CD14-positive monocyte (primary cell): ENCODE results near the gene AGBL1. TPM values are rescaled to one million over a fixed set of nuclear protein-coding genes. Genes with fewer than 3 reads are reported as not detected.

Source experiments
- DNase-seq, 3 donors: peaks; one replicate each; pipeline ENCODE4 v3.0.0-alpha.2; 2011 to 2022
- H2AFZ ChIP-seq: 2 replicates; pipeline ENCODE4 v1.6.0; 2012; ENCODE audit warnings: mild to moderate bottlenecking, low read depth, low read length, inconsistent platforms; ENCODE audit not compliant: insufficient read depth, poor library complexity, severe bottlenecking
- H3K27ac ChIP-seq, 2 donors: 1 replicate in 1 of 2; 2 replicates in 1 of 2; pipeline ENCODE4 v1.5.1; 2012 to 2013; ENCODE audit warnings: low read length in 2 of 2, control low read depth in 1 of 2, inconsistent platforms in 1 of 2, low read depth in 1 of 2, mild to moderate bottlenecking in 1 of 2
- H3K27me3 ChIP-seq, 2 donors: one replicate each; pipeline versions ENCODE4 v1.6.0 to v1.6.1; 2011 to 2013; ENCODE audit warnings: low read length in 2 of 2; ENCODE audit not compliant: control insufficient read depth in 2 of 2, insufficient read depth in 2 of 2
- H3K36me3 ChIP-seq, 2 donors: replicated peaks in 1 of 2; 1 replicate in 1 of 2; 2 replicates in 1 of 2; pipeline versions ENCODE4 v1.5.1 to v1.6.1; 2012 to 2013; ENCODE audit warnings: low read length in 2 of 2, control low read depth in 1 of 2, inconsistent platforms in 1 of 2, mild to moderate bottlenecking in 1 of 2; ENCODE audit not compliant: insufficient read depth in 2 of 2, control insufficient read depth in 1 of 2
- H3K4me1 ChIP-seq, 2 donors: 1 replicate in 1 of 2; 2 replicates in 1 of 2; pipeline versions ENCODE4 v1.5.1 to v1.6.1; 2012 to 2013; ENCODE audit warnings: low read length in 2 of 2, control low read depth in 1 of 2, inconsistent platforms in 1 of 2, mild to moderate bottlenecking in 1 of 2, moderate library complexity in 1 of 2; ENCODE audit not compliant: insufficient read depth in 2 of 2, control insufficient read depth in 1 of 2
- H3K4me2 ChIP-seq: replicated peaks from 2 replicates; pipeline ENCODE3; 2012; ENCODE audit warnings: low read length, moderate library complexity, mild to moderate bottlenecking; ENCODE audit not compliant: poor library complexity, severe bottlenecking; ENCODE audit errors: extremely low read depth
- H3K4me3 ChIP-seq, 3 experiments: fragments of 200-600 bp in 1 of 3; sonication (generic) in 1 of 3; replicated peaks in 1 of 3; 1 replicate in 2 of 3; 2 replicates in 1 of 3; pipeline ENCODE4 v1.5.1; 2011 to 2013; ENCODE audit warnings: low read length in 3 of 3, mild to moderate bottlenecking in 3 of 3, control low read depth in 2 of 3, low read depth in 2 of 3, inconsistent platforms in 1 of 3, moderate library complexity in 1 of 3
- H3K79me2 ChIP-seq: 2 replicates; pipeline ENCODE4 v1.6.0; 2012; ENCODE audit warnings: mild to moderate bottlenecking, control low read depth, inconsistent platforms, low read length, moderate library complexity; ENCODE audit not compliant: insufficient read depth
- H3K9ac ChIP-seq: 2 replicates; pipeline ENCODE4 v1.6.0; 2017; ENCODE audit warnings: low read length, mild to moderate bottlenecking; ENCODE audit not compliant: insufficient read depth, poor library complexity, severe bottlenecking
- H3K9me3 ChIP-seq, 2 donors: replicated peaks in 1 of 2; 1 replicate in 1 of 2; 2 replicates in 1 of 2; pipeline versions ENCODE4 v1.5.1 to v1.6.1; 2012 to 2013; ENCODE audit warnings: low read length in 2 of 2, control low read depth in 1 of 2; ENCODE audit not compliant: control insufficient read depth in 1 of 2, insufficient read depth in 1 of 2
- H4K20me1 ChIP-seq: 2 replicates; pipeline ENCODE4 v1.6.0; 2012; ENCODE audit warnings: mild to moderate bottlenecking, low read length, control low read depth, moderate library complexity; ENCODE audit not compliant: insufficient read depth
- H3K27ac Mint-ChIP-seq, 7 donors: one replicate each; pipeline ENCODE4 v1.8.0; 2020; ENCODE audit warnings: mild to moderate bottlenecking in 7 of 7, mixed read lengths in 7 of 7, moderate library complexity in 6 of 7, inconsistent platforms in 2 of 7
- H3K27me3 Mint-ChIP-seq, 3 donors: one replicate each; pipeline ENCODE4 v1.8.0; 2021 to 2022; ENCODE audit warnings: low read depth in 3 of 3, mild to moderate bottlenecking in 3 of 3, mixed read lengths in 3 of 3, moderate library complexity in 3 of 3, inconsistent platforms in 1 of 3
- H3K36me3 Mint-ChIP-seq, 2 donors: one replicate each; pipeline ENCODE4 v1.8.0; 2020; ENCODE audit warnings: mixed read lengths in 2 of 2, inconsistent platforms in 1 of 2, mild to moderate bottlenecking in 1 of 2
- H3K4me1 Mint-ChIP-seq: one replicate; pipeline ENCODE4 v1.8.0; 2020; ENCODE audit warnings: mild to moderate bottlenecking, mixed read lengths
- H3K4me3 Mint-ChIP-seq, 2 donors: one replicate each; pipeline ENCODE4 v1.8.0; 2020; ENCODE audit warnings: mild to moderate bottlenecking in 2 of 2, mixed read lengths in 2 of 2, moderate library complexity in 1 of 2
- H3K9me3 Mint-ChIP-seq, 7 donors: one replicate each; pipeline ENCODE4 v1.8.0; 2020 to 2022; ENCODE audit warnings: mixed read lengths in 7 of 7, mild to moderate bottlenecking in 6 of 7, moderate library complexity in 6 of 7, inconsistent platforms in 2 of 7
- WGBS: methylation state at CpG from one replicate; pipeline ENCODE4 v1.1.5; 2013; ENCODE audit warnings: missing lambda C conversion rate; ENCODE audit not compliant: insufficient coverage; 5-methylcytosine and 5-hydroxymethylcytosine counted together
- intact Hi-C, 2 donors: fragments of 100-400 bp; cut with micrococcal nuclease; formaldehyde crosslinking; loops; one replicate each; pipeline versions ENCODE4 v1.15.0 to v1.15.1; 2023
- polyA plus RNA-seq, 3 donors: library from polyadenylated mRNA; depleted of rRNA in 1 of 3; unstranded in 2 of 3; stranded (reverse) in 1 of 3; fragments of 300-500 nt in 2 of 3; fragments of >200 nt in 1 of 3; fragmentation: Illumina TruSeq in 2 of 3; gene quantifications; 1 replicate in 2 of 3; 2 replicates in 1 of 3; pipeline ENCODE4 v1.2.3, GENCODE V29; 2012 to 2021
- TF ChIP-seq, protein P1 (sequence below): fragments of 200-600 bp; IDR thresholded peaks from one replicate; pipeline ENCODE4 v1.8.0; 2022; ENCODE audit warnings: antibody characterized with exemption, mild to moderate bottlenecking

AGBL1 gene
- polyA plus RNA-seq, 3 donors: not detected

DNA sequence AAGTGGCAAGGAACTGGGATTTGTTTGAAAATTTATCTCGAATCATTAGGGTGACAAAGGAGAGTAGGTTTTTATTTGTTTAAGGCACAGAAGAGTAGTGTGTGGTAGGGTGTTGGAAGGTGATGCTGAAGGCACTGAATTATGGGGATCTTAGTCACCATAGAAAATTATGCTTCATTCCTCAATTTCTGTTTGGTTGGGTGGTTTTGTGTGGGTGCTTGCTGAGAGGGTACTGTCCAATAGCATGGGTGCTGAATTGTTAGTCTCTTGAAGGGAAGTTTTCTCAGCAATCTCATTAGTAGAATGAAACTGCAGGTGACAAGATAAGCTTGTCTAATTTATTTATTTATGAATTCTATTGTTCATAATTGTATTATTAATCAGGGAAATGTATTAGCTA is 610.9 kb downstream of the AGBL1 start:
- Histone ChIP-seq H3K27me3 (no peaks in the 10 kb centered on the region), H3K9ac (no peak overlapping the region), H3K79me2 (no peaks in the 10 kb centered on the region), H2AFZ (no peak overlapping the region), H3K4me1 (no peaks in the 10 kb centered on the region), H4K20me1 (no peaks in the 10 kb centered on the region), H3K9me3 (no peaks in the 10 kb centered on the region), H3K27ac (no peak overlapping the region), H3K4me2 (no peak overlapping the region), H3K36me3 (no peaks in the 10 kb centered on the region), H3K4me3 (no peak overlapping the region)
- TF ChIP-seq, protein P1, sequence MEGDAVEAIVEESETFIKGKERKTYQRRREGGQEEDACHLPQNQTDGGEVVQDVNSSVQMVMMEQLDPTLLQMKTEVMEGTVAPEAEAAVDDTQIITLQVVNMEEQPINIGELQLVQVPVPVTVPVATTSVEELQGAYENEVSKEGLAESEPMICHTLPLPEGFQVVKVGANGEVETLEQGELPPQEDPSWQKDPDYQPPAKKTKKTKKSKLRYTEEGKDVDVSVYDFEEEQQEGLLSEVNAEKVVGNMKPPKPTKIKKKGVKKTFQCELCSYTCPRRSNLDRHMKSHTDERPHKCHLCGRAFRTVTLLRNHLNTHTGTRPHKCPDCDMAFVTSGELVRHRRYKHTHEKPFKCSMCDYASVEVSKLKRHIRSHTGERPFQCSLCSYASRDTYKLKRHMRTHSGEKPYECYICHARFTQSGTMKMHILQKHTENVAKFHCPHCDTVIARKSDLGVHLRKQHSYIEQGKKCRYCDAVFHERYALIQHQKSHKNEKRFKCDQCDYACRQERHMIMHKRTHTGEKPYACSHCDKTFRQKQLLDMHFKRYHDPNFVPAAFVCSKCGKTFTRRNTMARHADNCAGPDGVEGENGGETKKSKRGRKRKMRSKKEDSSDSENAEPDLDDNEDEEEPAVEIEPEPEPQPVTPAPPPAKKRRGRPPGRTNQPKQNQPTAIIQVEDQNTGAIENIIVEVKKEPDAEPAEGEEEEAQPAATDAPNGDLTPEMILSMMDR: no peak
- DNase-seq: no peak
- H3K27me3 Mint-ChIP-seq: peaks cover 0 to 2% (median 0%) of the 10 kb centered on the region in 3 donors
- no peak overlapping the region for H3K27ac Mint-ChIP-seq
- intact Hi-C loops: no loop called here
- no peaks in the 10 kb centered on the region for H3K4me1 Mint-ChIP-seq
- H3K36me3 Mint-ChIP-seq: no peaks in the 10 kb centered on the region
- H3K4me3 Mint-ChIP-seq: no peak overlapping the region
- no CpG with 5 or more reads among the region's 1 CpG for WGBS
- peaks cover 0 to 10% (median 2%) of the 10 kb centered on the region in 7 donors for H3K9me3 Mint-ChIP-seq

DNA sequence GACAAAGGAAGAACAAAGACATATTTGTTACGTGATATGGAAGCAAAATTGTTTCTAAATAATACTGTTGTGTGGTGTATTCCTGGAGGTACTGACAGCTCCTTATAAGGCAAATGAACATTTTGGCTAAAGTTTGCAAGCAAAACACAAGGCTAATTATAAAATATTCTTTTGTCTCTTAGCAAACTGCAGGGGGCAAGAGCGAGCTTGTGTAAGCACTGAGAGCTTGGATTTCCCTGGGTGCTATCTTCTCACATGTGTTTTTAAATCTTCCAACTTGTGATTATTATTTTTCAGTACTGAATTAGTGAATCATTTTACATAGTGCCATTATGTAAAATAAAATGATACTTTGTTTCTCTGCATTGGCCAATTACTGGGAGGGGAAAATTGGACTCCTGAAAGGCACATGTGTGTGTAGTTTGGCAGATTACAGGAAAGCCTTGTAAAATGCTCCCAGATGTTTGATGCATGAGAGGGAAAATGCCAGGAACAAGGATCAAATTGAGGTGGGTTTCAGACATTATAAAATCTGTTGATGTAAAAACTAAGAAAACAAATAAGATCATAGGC is 611.5 kb downstream of the AGBL1 start:
- H4K20me1 ChIP-seq: no peaks in the 10 kb centered on the region
- H3K4me3 ChIP-seq: no peak overlapping the region
- H3K79me2 ChIP-seq: no peaks in the 10 kb centered on the region
- H3K27me3 Mint-ChIP-seq: peaks cover 0 to 2% (median 0%) of the 10 kb centered on the region in 3 donors
- no peaks in the 10 kb centered on the region for H3K36me3 Mint-ChIP-seq
- no peaks in the 10 kb centered on the region for H3K9me3 ChIP-seq
- H3K9ac ChIP-seq: no peak overlapping the region
- no peaks in the 10 kb centered on the region for H3K36me3 ChIP-seq
- H3K9me3 Mint-ChIP-seq: peaks cover 0 to 10% (median 2%) of the 10 kb centered on the region in 7 donors
- no peak for DNase-seq
- H3K4me2 ChIP-seq: no peak overlapping the region
- H3K4me1 Mint-ChIP-seq: no peaks in the 10 kb centered on the region
- no peak overlapping the region for H3K27ac Mint-ChIP-seq
- no peak overlapping the region for H2AFZ ChIP-seq
- no peak overlapping the region for H3K4me3 Mint-ChIP-seq
- no peak overlapping the region for H3K27ac ChIP-seq
- H3K4me1 ChIP-seq: no peaks in the 10 kb centered on the region
- intact Hi-C loops: no loop called here
- no peaks in the 10 kb centered on the region for H3K27me3 ChIP-seq
- TF ChIP-seq, protein P1: no peak
- no CpG with 5 or more reads among the region's 2 CpGs for WGBS
